Posterior vena cava (tissue), 2 donors: ENCODE data around the gene RNF169. TPM values are rescaled to one million over a fixed set of nuclear protein-coding genes. Genes with fewer than 3 reads are reported as not detected.

ENCODE experiments used
- DNase-seq: peaks from one replicate; pipeline ENCODE4 v3.0.0-alpha.2; 2020; ENCODE audit warnings: low spot score
- intact Hi-C, 2 donors: fragments of 100-400 bp; cut with DNase I; formaldehyde crosslinking; loops; one replicate each; pipeline versions ENCODE4 v1.14.1 to v1.14.2; 2022 to 2023
- microRNA-seq, 2 donors: library from miRNA; unstranded; fragments of <30 nt; microRNA quantifications; one replicate each; pipeline ENCODE4 v1.2.0, GENCODE V29; 2020 to 2021; ENCODE audit warnings: borderline microRNAs expressed in 2 of 2
- total RNA-seq, 2 donors: library from RNA; stranded (reverse); fragmentation: NEBNext Ultra II Directional; extraction: Animal tissue kit (Norgen Biotek cat#: 25700); gene quantifications; one replicate each; pipeline ENCODE4 v1.2.1, GENCODE V29; 2021
- donor health status: DM: yes; HTN: yes; CAD: no.
- donor health status: DM: yes; HTN: yes; CAD: no.

The RNF169 gene
- total RNA-seq, 2 donors from 2014 or later, result 14.7 to 19.8 TPM

- intact Hi-C loops, result no loop called here
- no peak for DNase-seq
These were observed 97.4 kb downstream of the RNF169 start for GRCh38 chr11:74845978-74846517.

GRCh38 chr11:74846770-74847169 is 98.1 kb downstream of the RNF169 start:
- DNase-seq, result no peak
- intact Hi-C loops, result no loop called here

DNA sequence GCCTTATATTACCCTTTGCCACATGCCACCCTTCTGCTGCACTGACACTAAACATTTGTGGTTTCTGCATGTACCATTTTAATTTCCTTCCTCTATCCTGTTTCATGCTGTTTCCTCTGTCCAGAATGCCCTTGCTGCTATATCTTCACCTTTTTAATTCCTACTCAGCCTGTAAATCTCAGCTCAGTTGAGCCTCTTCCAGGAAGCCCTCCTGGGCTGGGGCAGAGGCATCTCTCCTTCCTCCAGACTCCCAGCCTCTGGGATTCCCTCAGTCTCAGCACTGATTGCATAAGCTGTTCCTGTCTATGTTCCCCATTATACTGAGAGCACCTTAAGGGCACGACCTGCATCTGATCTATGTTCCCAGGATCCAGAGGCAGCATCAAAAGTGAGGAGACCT is 98.7 kb downstream of the RNF169 start:
- DNase-seq, result no peak
- intact Hi-C loops, result no loop called here

GRCh38 chr11:74847895-74848294 is 99.2 kb downstream of the RNF169 start:
- intact Hi-C loops, result no loop called here
- no peak for DNase-seq

DNA sequence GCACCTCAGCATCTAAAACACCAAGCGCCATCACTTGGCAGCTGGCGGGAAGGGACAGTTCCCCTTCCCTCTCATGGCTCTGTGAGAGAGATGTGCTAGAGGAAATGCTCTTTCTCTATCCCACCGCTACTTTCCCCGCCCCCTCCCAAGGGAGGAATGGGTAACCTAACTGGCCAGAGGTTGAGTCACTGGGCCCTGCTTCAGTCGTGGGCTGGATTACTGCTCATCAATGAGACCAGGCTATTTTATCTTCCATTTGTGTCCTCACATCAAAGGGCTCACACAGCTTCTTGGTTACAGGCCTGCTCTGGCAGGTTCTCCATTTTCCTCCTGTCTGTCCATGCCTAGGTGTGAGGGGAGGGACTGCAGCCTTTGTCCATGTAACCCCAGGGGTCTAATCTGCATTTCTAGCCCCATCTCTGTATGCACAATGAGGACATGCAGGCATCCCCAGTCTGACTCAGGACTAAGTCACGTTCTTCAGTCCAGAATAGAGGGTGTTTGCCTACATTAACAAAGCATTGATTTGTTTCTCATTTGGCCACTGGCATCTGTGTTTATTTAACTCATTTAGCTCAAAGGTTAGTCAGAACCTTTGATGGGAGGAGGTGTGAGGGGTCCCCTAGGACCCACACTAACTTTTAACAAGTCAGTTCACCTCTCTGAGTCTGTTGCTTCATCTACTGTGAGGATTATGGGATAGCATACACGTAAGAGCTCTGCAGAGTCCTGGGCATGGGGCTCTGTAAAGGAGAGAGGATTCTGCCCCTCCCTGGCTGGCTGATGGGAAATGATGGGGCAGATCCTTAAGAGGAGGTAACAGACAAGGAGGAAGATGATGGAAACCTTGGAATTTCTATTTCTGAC is 101.1 kb downstream of the RNF169 start:
- peak; percentile 77 for DNase-seq
- intact Hi-C loops, result no loop called here

GRCh38 chr11:74853223-74853622 is 104.6 kb downstream of the RNF169 start:
- no peak for DNase-seq
- intact Hi-C loops, result loop anchor here in 1 of 2 donors (2.0 kb wide), 1 partner anchor 28 kb away; no protein-coding TSS in a partner anchor

DNA sequence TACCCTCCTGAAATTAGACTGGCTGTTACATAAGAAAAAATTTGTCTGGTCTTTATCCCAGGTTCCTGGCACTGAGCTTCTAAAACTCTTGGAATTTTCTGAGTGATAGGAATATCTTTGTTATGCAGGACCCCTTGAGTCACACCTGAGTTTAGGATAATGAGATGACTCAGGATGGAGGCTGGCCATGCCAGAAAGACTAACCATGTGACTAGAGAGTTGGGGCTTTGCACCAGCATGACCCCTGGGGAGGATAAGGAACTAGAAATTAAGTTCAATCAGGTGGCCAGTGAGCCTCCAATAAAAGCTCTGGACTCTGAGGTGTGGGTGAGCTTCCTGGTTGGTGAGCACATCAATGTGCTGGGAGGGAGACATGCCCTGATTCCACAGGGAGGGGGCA is 112.1 kb downstream of the RNF169 start:
- intact Hi-C loops, result no loop called here

DNA sequence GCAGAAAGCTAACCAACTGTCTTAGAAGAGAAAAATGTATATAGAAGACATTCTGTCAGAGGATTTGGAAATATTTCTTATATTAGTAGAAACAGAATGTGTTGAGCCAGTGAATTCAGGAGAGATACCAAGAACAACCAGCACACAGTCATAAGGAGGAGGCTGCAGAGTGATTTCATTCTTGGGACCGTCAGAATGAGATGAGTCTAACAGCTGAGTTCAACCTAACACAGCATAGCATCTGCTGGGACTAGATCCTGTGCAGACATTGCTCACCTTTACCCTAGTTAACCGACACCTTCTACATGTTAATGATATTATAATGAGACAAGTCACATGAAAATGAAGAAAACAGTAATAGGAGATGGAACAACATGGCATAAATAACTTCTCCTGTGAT is 114.8 kb downstream of the RNF169 start:
- DNase-seq, result no peak
- intact Hi-C loops, result no loop called here

More for the DNA sequence above, 112.1 kb downstream of the RNF169 start:
- DNase-seq, result no peak

DNA sequence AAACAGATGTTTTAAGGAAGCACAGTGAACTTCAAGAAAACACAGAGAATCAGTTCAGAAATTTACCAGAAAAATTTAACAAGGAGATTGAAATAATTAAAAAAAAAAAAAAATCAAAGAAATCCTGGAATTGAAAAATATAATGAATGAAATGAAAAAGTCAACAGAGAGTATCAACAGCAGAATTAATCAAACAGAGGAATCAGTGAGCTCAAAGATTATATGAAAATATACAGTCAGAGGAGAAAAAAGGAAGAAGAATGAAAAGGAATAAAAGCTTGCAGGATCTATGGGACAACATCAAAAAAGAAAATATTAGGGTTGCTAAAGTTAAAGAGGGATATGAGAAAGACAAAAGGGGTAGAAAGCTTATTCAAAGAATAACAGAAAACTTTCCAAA is 117.9 kb downstream of the RNF169 start:
- DNase-seq, result no peak

GRCh38 chr11:74870485-74870884 is 121.8 kb downstream of the RNF169 start:
- intact Hi-C loops, result no loop called here
- DNase-seq, result no peak

More for the DNA sequence above, 117.9 kb downstream of the RNF169 start:
- intact Hi-C loops, result no loop called here

DNA sequence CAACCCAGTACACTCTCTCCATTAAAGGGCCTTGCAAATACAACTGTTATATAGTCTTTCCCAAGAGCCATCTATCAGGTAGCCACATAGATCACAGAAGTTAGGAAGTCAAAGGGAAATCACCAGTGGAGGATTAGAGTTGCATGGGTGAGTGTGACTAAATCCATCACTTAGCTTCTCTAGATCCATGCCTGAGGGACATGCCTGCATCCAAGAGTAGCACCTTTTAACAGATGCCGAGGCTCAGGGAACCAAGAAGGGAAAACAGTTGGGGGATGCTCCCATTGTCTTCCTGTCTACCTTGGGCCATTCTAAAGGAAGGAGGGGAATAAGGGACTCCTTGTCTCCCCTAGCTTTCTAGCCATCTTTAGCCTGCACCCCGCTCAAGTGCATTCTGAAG is 122.4 kb downstream of the RNF169 start:
- intact Hi-C loops, result no loop called here
- no peak for DNase-seq

GRCh38 chr11:74877132-74877531 is 128.5 kb downstream of the RNF169 start:
- no peak for DNase-seq
- intact Hi-C loops, result no loop called here

Small RNAs within 50 kb of the gene (microRNA-seq; reads per million reads assigned to microRNA genes)
- 0 to 0.26 reads per million in 2 donors for gene MIR4696

Other genes with a start within 250 kb of the RNF169 start
- gene POLD3, start 156.3 kb upstream of the RNF169 start, total RNA-seq, result 10 to 100 TPM; 15.2 to 16.1 TPM
- 10 to 100 TPM; 10.6 to 31.9 TPM for gene CHRDL2, start 17.4 kb upstream of the RNF169 start, total RNA-seq
- 10 to 100 TPM in 1 of 2 donors, 1 to 10 TPM in 1; 6.9 to 14.0 TPM for gene XRRA1, start 200.2 kb downstream of the RNF169 start, total RNA-seq
- gene SPCS2, start 200.4 kb downstream of the RNF169 start, total RNA-seq, result 100 to 1,000 TPM; 109 to 113 TPM
- gene NEU3, start 240.1 kb downstream of the RNF169 start, total RNA-seq, result 1 to 10 TPM; 6.3 to 6.8 TPM